HepG2 (cell line): ENCODE data around the gene EMILIN1. TPM values are rescaled to one million over a fixed set of nuclear protein-coding genes. Genes with fewer than 3 reads are reported as not detected.

Source experiments
- ATAC-seq: fragments of 200-7000 bp; cut with Tn5 transposase; 3 replicates; pipeline ENCODE4 v1.9.1; 2020; ENCODE audit warnings: mild to moderate bottlenecking, moderate library complexity
- BruUV-seq: library from RNA; stranded (reverse); fragments of 400-500 nt; replicated peaks from 2 replicates; lab custom pipeline; 2021; lab: Mats Ljungman, UMichigan
- CTCF ChIA-PET: fragments of 300-600 bp; formaldehyde crosslinking; extraction: SDS; loops from one replicate; lab custom pipeline; 2021; ENCODE audit warnings: low total read pairs, inconsistent platforms, low intra/inter-chr PET ratio; lab: Yijun Ruan, JAX
- POLR2A ChIA-PET: fragments of 350-600 bp; sonication (Branson Sonifier 250); formaldehyde crosslinking; loops from one replicate; lab custom pipeline; 2020; ENCODE audit warnings: antibody characterized with exemption, inconsistent platforms; lab: Yijun Ruan, JAX
- DNase-seq: peaks from one replicate; pipeline ENCODE4 v3.0.0-alpha.2; 2015; ENCODE audit warnings: low spot score
- FAIRE-seq: peaks from 3 replicates; lab custom pipeline; 2011; peaks lifted over from hg19 to GRCh38; lab: Jason Lieb, UNC
- H2AFZ ChIP-seq: one replicate; pipeline ENCODE4 v1.6.1; 2011; ENCODE audit warnings: low read length, inconsistent platforms
- H3K27ac ChIP-seq: fragments of 300-600 bp; 3 replicates; pipeline ENCODE4 v1.8.0; 2011; ENCODE audit warnings: mixed run types, mild to moderate bottlenecking, mixed read lengths, low read length, inconsistent platforms; ENCODE audit not compliant: insufficient read depth; ENCODE audit errors: extremely low read length
- H3K27me3 ChIP-seq, 2 experiments: fragments of 200-600 bp in 1 of 2; 2 replicates in 1 of 2; 3 replicates in 1 of 2; pipeline versions ENCODE4 v1.6.0 to v1.8.0; 2011; ENCODE audit warnings: low read length in 2 of 2, mild to moderate bottlenecking in 2 of 2, moderate library complexity in 2 of 2, inconsistent platforms in 1 of 2; ENCODE audit not compliant: insufficient read depth in 2 of 2, control insufficient read depth in 1 of 2
- H3K36me3 ChIP-seq, 2 experiments: fragments of 200-600 bp in 1 of 2; replicated peaks in 1 of 2; 2 replicates in 1 of 2; 3 replicates in 1 of 2; pipeline versions ENCODE4 v1.5.1 to v1.8.0; 2011; ENCODE audit warnings: low read length in 2 of 2, inconsistent platforms in 1 of 2; ENCODE audit not compliant: insufficient read depth in 2 of 2, control insufficient read depth in 1 of 2
- H3K4me1 ChIP-seq: 2 replicates; pipeline ENCODE4 v1.5.1; 2012; ENCODE audit warnings: low read length, inconsistent platforms; ENCODE audit not compliant: insufficient read depth
- H3K4me2 ChIP-seq: 2 replicates; pipeline ENCODE4 v1.6.0; 2011; ENCODE audit warnings: low read depth, low read length, inconsistent platforms
- H3K4me3 ChIP-seq, 3 experiments: fragments of 200-600 bp in 1 of 3; sonication (generic), shearing (Covaris generic) in 1 of 3; replicated peaks in 1 of 3; 2 replicates each; pipeline ENCODE4 v1.5.1; 2011 to 2016; ENCODE audit warnings: low read length in 3 of 3, inconsistent platforms in 2 of 3, low read depth in 2 of 3, mild to moderate bottlenecking in 2 of 3, control low read depth in 1 of 3, mixed read lengths in 1 of 3; ENCODE audit not compliant: insufficient read depth in 1 of 3
- H3K79me2 ChIP-seq: one replicate; pipeline ENCODE4 v1.6.1; 2011; ENCODE audit warnings: low read length, inconsistent platforms; ENCODE audit not compliant: insufficient read depth
- H3K9ac ChIP-seq: 2 replicates; pipeline ENCODE4 v1.6.0; 2011; ENCODE audit warnings: mild to moderate bottlenecking, low read depth, low read length, inconsistent platforms; ENCODE audit not compliant: insufficient read depth
- H3K9me3 ChIP-seq: 2 replicates; pipeline ENCODE4 v1.5.1; 2012; ENCODE audit warnings: mild to moderate bottlenecking, low read length
- H4K20me1 ChIP-seq: 2 replicates; pipeline ENCODE4 v1.6.0; 2011; ENCODE audit warnings: inconsistent platforms, mild to moderate bottlenecking, low read length, moderate library complexity; ENCODE audit not compliant: insufficient read depth
- AGO2 ChIP-seq: fragments of 200-400 bp; formaldehyde crosslinking; optimal IDR thresholded peaks from 2 replicates; pipeline ENCODE3; 2017; ENCODE audit warnings: mild to moderate bottlenecking, low read depth, low read length, moderate library complexity
- ISX ChIP-seq: sonication (generic); formaldehyde crosslinking; conservative IDR thresholded peaks from 2 replicates; pipeline ENCODE4 v1.5.0; 2020; ENCODE audit warnings: missing genetic modification reagents
- NFAT5 ChIP-seq: sonication (generic); formaldehyde crosslinking; IDR thresholded peaks from 2 replicates; pipeline ENCODE4 v1.4.0; 2020; ENCODE audit warnings: missing genetic modification reagents
- PAF1 ChIP-seq: IDR thresholded peaks from 2 replicates; pipeline ENCODE4 v1.6.1; 2016; ENCODE audit warnings: missing genetic modification reagents, missing compliant biosample characterization
- RXRA ChIP-seq: sonication (generic); formaldehyde crosslinking; IDR thresholded peaks from 2 replicates; pipeline ENCODE4 v1.5.1; 2020; ENCODE audit warnings: missing genetic modification reagents
- SMC3 ChIP-seq: IDR thresholded peaks from 2 replicates; pipeline ENCODE4 v1.6.1; 2011; ENCODE audit warnings: low read length, improper control_type of control experiment
- ZBTB38 ChIP-seq: sonication (generic); formaldehyde crosslinking; IDR thresholded peaks from 2 replicates; pipeline ENCODE4 v1.5.1; 2020; ENCODE audit warnings: mild to moderate bottlenecking, missing genetic modification reagents
- ZFX ChIP-seq: sonication (generic); formaldehyde crosslinking; IDR thresholded peaks from 2 replicates; pipeline ENCODE4 v1.4.0; 2020; ENCODE audit warnings: mild to moderate bottlenecking, low read depth, missing genetic modification reagents, moderate library complexity
- ZNF264 ChIP-seq: sonication (generic); formaldehyde crosslinking; IDR thresholded peaks from 2 replicates; pipeline ENCODE4 v1.4.0; 2020; ENCODE audit warnings: missing genetic modification reagents
- ZNF44 ChIP-seq: sonication (generic); formaldehyde crosslinking; IDR thresholded peaks from 2 replicates; pipeline ENCODE4 v1.5.1; 2020; ENCODE audit warnings: mild to moderate bottlenecking, missing genetic modification reagents
- ZNF687 ChIP-seq: sonication (generic); formaldehyde crosslinking; IDR thresholded peaks from 2 replicates; pipeline ENCODE4 v1.5.1; 2020; ENCODE audit warnings: mild to moderate bottlenecking, missing genetic modification reagents, moderate library complexity
- WGBS: methylation state at CpG from one replicate; pipeline ENCODE4 v1.1.6; 2017; ENCODE audit warnings: low lambda C conversion rate; 5-methylcytosine and 5-hydroxymethylcytosine counted together
- in situ Hi-C: cut with HindIII; loops from 2 replicates; pipeline ENCODE4 v1.10.0; 2017; ENCODE audit warnings: low pct_unique_long_range_greater_than_20kb; ENCODE audit not compliant: extremely low pct_ligation_motif_present
- intact Hi-C: fragments of 100-400 bp; cut with micrococcal nuclease; formaldehyde crosslinking; loops from one replicate; pipeline ENCODE4 v1.10.0; 2022; ENCODE audit not compliant: unreplicated experiment
- polyA plus RNA-seq, 8 experiments: library from polyadenylated mRNA; depleted of rRNA in 3 of 8; stranded (reverse) in 7 of 8; unstranded in 1 of 8; fragments of >200 nt; fragmentation: Illumina TruSeq in 4 of 8; extraction: Trizol in 4 of 8; gene quantifications; 2 replicates each; pipeline versions ENCODE4 v1.2.1 to v1.2.3, GENCODE V29; 2011 to 2016; ENCODE audit warnings: low read depth in 4 of 8, missing spikeins in 1 of 8, mixed read lengths in 1 of 8; ENCODE audit not compliant: insufficient read depth in 1 of 8
- total RNA-seq, 5 experiments: library from RNA; depleted of rRNA; stranded (reverse); fragments of >200 nt; fragmentation: Illumina TruSeq; extraction: Trizol; gene quantifications; 2 replicates each; pipeline ENCODE4 v1.2.3, GENCODE V29; 2016; ENCODE audit warnings: low read depth in 1 of 5

The EMILIN1 gene
- total and polyA plus RNA-seq, 2 of the 13 experiments (the other 11 are each of a cell fraction or from before 2014, with no cell fraction given): 8.1 to 9.7 TPM

- in situ Hi-C loops: loop anchor here (5.0 kb wide), 2 partner anchors 98 to 183 kb away; partner anchors contain the start of gene TRIM54
- no peaks in the 10 kb centered on the region for H3K9me3 ChIP-seq
- DNase-seq (no peak), ATAC-seq (no peak), FAIRE-seq (no peak)
- peaks cover 6% of the 10 kb centered on the region for H3K79me2 ChIP-seq
- H3K4me2 ChIP-seq: no peak overlapping the region
- H3K4me3 ChIP-seq: no peak overlapping the region
- 0 out of 2 replicates have a peak, but pooled peaks have one; percentile 29 for TF ChIP-seq PAF1 (CRISPR knock-in tag)
- TF ChIP-seq ZNF44 (CRISPR knock-in tag): no peak
- TF ChIP-seq AGO2: peak; percentile 71
- TF ChIP-seq ZNF264: no peak
- no peak for TF ChIP-seq ZBTB38 (CRISPR knock-in tag)
- TF ChIP-seq SMC3: no peak
- peak; percentile 17; the same call in 1 of the 2 replicates for TF ChIP-seq ZNF687 (CRISPR knock-in tag)
- 0 out of 2 replicates have a peak, but pooled peaks have one; percentile 6 for TF ChIP-seq RXRA (CRISPR knock-in tag)
- 0 out of 2 replicates have a peak, but pooled peaks have one; percentile 44 for TF ChIP-seq NFAT5
- TF ChIP-seq ISX (CRISPR knock-in tag): no peak
- peak; percentile 2; the same call in 1 of the 2 replicates for TF ChIP-seq ZFX
- H3K4me1 ChIP-seq: peaks cover 27% of the 10 kb centered on the region
- ChIA-PET CTCF (interaction anchor here (1.1 to 3.3 kb wide), 6 partner anchors 13 to 204 kb away, joined by 3 to 43 read pairs (median 6); partner anchors contain the start of gene KHK), POLR2A (no interaction called here)
- peaks cover 4 to 39% of the 10 kb centered on the region in 2 experiments for H3K36me3 ChIP-seq
- H3K27me3 ChIP-seq: no peaks in the 10 kb centered on the region
- intact Hi-C loops: loop anchor here (5.0 kb wide), 2 partner anchors 113 to 193 kb away; partner anchors contain the start of genes ATRAID and SLC5A6
- H3K27ac ChIP-seq: no peak overlapping the region
- no peaks in the 10 kb centered on the region for H4K20me1 ChIP-seq
- WGBS: 95% methylated on average over 11 of the region's 19 CpGs
- H3K9ac ChIP-seq: no peak overlapping the region
- BruUV-seq: no TSS peak
- no peak overlapping the region for H2AFZ ChIP-seq
These were observed 21.0 kb downstream of the EMILIN1 start for GRCh38 chr2:27099334-27099955.
